Trophoblast cell (in vitro differentiated cells and primary cell): ENCODE data around the gene CCDC3.

ENCODE experiments used
- DNase-seq, 2 donors: peaks; one replicate each; pipeline ENCODE4 v3.0.0-alpha.2; 2016
- H2AFZ ChIP-seq: 2 replicates; pipeline ENCODE4 v1.6.1; 2013; ENCODE audit warnings: low read length, moderate library complexity, mild to moderate bottlenecking; ENCODE audit not compliant: insufficient read depth, poor library complexity
- H2AK5ac ChIP-seq: 2 replicates; pipeline ENCODE4 v1.6.1; 2013; ENCODE audit warnings: mild to moderate bottlenecking, low read length
- H2BK120ac ChIP-seq: 2 replicates; pipeline ENCODE4 v1.6.1; 2013; ENCODE audit warnings: low read length, mild to moderate bottlenecking, moderate library complexity; ENCODE audit not compliant: insufficient read depth, poor library complexity
- H2BK12ac ChIP-seq: 2 replicates; pipeline ENCODE4 v1.6.1; 2013; ENCODE audit warnings: mild to moderate bottlenecking, low read length, moderate library complexity
- H2BK5ac ChIP-seq: 2 replicates; pipeline ENCODE4 v1.6.1; 2013; ENCODE audit warnings: low read length, low read depth, moderate library complexity, mild to moderate bottlenecking; ENCODE audit not compliant: poor library complexity
- H3K14ac ChIP-seq: 2 replicates; pipeline ENCODE4 v1.6.1; 2013; ENCODE audit warnings: mild to moderate bottlenecking, low read length
- H3K18ac ChIP-seq: 2 replicates; pipeline ENCODE4 v1.6.1; 2013; ENCODE audit warnings: mild to moderate bottlenecking, low read length
- H3K23ac ChIP-seq: 2 replicates; pipeline ENCODE4 v1.6.1; 2013; ENCODE audit warnings: low read length
- H3K27ac ChIP-seq: 2 replicates; pipeline ENCODE4 v1.5.1; 2013; ENCODE audit warnings: low read depth, mild to moderate bottlenecking, inconsistent platforms, low read length, moderate library complexity
- H3K27me3 ChIP-seq: 2 replicates; pipeline ENCODE4 v1.6.1; 2013; ENCODE audit warnings: inconsistent platforms, mild to moderate bottlenecking, low read length, moderate library complexity; ENCODE audit not compliant: insufficient read depth
- H3K36me3 ChIP-seq, 2 experiments: 1 replicate in 1 of 2; 2 replicates in 1 of 2; pipeline ENCODE4 v1.6.1; 2013; ENCODE audit warnings: low read length in 2 of 2, mild to moderate bottlenecking in 2 of 2, moderate library complexity in 1 of 2; ENCODE audit not compliant: insufficient read depth in 2 of 2, control insufficient read depth in 1 of 2
- H3K4ac ChIP-seq: 2 replicates; pipeline ENCODE4 v1.6.1; 2013; ENCODE audit warnings: low read depth, mild to moderate bottlenecking, low read length, moderate library complexity
- H3K4me1 ChIP-seq, 2 experiments: 1 replicate in 1 of 2; 2 replicates in 1 of 2; pipeline ENCODE4 v1.6.1; 2013; ENCODE audit warnings: low read length in 2 of 2, mild to moderate bottlenecking in 2 of 2, moderate library complexity in 1 of 2; ENCODE audit not compliant: insufficient read depth in 2 of 2, control insufficient read depth in 1 of 2
- H3K4me2 ChIP-seq: 2 replicates; pipeline ENCODE4 v1.6.1; 2013; ENCODE audit warnings: inconsistent platforms, mild to moderate bottlenecking, low read length, moderate library complexity
- H3K4me3 ChIP-seq: 2 replicates; pipeline ENCODE4 v1.5.1; 2013; ENCODE audit warnings: mild to moderate bottlenecking, low read depth, low read length, inconsistent platforms
- H3K79me1 ChIP-seq: one replicate; pipeline ENCODE4 v1.6.1; 2013; ENCODE audit warnings: low read length
- H3K79me2 ChIP-seq: 2 replicates; pipeline ENCODE4 v1.6.1; 2013; ENCODE audit warnings: low read length, mild to moderate bottlenecking; ENCODE audit not compliant: control insufficient read depth, insufficient read depth, poor library complexity
- H3K9ac ChIP-seq: 2 replicates; pipeline ENCODE4 v1.6.1; 2013; ENCODE audit warnings: mild to moderate bottlenecking, low read length
- H3K9me3 ChIP-seq: 2 replicates; pipeline ENCODE4 v1.6.1; 2013; ENCODE audit warnings: low read depth, mild to moderate bottlenecking, control low read depth, inconsistent platforms, low read length; ENCODE audit not compliant: insufficient read depth
- H4K12ac ChIP-seq: 2 replicates; pipeline ENCODE4 v1.6.1; 2013; ENCODE audit warnings: low read depth, mild to moderate bottlenecking, low read length, moderate library complexity
- H4K8ac ChIP-seq: 2 replicates; pipeline ENCODE4 v1.6.1; 2013; ENCODE audit warnings: low read depth, mild to moderate bottlenecking, low read length, moderate library complexity
- H4K91ac ChIP-seq: one replicate; pipeline ENCODE4 v1.6.1; 2013; ENCODE audit warnings: low read depth, mild to moderate bottlenecking, low read length, moderate library complexity
- WGBS: extraction: QIAGEN DNeasy Blood & Tissue Kit; methylation state at CpG from one replicate; pipeline ENCODE4 v1.1.7; 2013; ENCODE audit warnings: missing lambda C conversion rate; ENCODE audit not compliant: insufficient read length, insufficient coverage; ENCODE audit errors: extremely low coverage; 5-methylcytosine and 5-hydroxymethylcytosine counted together

CCDC3 gene

DNA sequence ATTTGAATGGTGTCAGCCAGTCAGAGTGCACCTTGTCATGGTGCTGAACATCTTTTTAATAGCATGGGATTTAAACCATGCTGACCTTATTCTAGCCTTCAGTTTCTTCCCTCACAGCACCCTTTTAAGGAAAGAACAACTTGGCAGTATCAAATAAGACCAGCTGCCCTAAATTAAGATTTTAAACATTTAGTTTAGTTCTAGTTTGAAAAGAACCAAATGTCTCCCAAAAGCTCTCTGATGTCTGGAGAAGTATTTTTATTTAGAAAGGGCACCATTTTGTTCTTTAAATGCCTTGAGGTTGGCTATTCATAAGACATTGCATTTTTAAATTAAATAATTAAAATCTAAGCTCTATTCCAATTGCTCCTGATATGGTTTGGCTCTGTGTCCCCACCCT is 121.1 kb downstream of the CCDC3 start:
- Histone ChIP-seq H2AFZ (no peak overlapping the region), H3K14ac (no peak overlapping the region), H3K23ac (no peak overlapping the region), H2BK12ac (no peak overlapping the region), H2BK5ac (no peak overlapping the region), H3K27me3 (no peaks in the 10 kb centered on the region), H3K9me3 (no peaks in the 10 kb centered on the region), H4K91ac (no peak overlapping the region), H3K9ac (no peak overlapping the region), H3K79me2 (no peaks in the 10 kb centered on the region), H3K4ac (no peak overlapping the region), H3K4me3 (no peak overlapping the region), H3K4me2 (no peak overlapping the region), H3K18ac (no peak overlapping the region), H4K8ac (no peak overlapping the region), H3K79me1 (no peaks in the 10 kb centered on the region), H3K36me3 (no peaks in the 10 kb centered on the region), H3K27ac (no peak overlapping the region), H2AK5ac (no peak overlapping the region), H3K4me1 (no peaks in the 10 kb centered on the region), H4K12ac (no peak overlapping the region), H2BK120ac (no peak overlapping the region)
- DNase-seq, result no peak

- Histone ChIP-seq H3K4ac (no peak overlapping the region), H3K9ac (no peak overlapping the region), H2AK5ac (no peak overlapping the region), H3K79me2 (no peaks in the 10 kb centered on the region), H2BK120ac (no peak overlapping the region), H3K4me3 (no peak overlapping the region), H4K91ac (no peak overlapping the region), H3K27me3 (no peaks in the 10 kb centered on the region), H3K36me3 (no peaks in the 10 kb centered on the region), H3K14ac (no peak overlapping the region), H2BK5ac (no peak overlapping the region), H3K4me2 (no peak overlapping the region), H3K27ac (no peak overlapping the region), H4K12ac (no peak overlapping the region), H3K23ac (no peak overlapping the region), H2BK12ac (no peak overlapping the region), H3K4me1 (no peaks in the 10 kb centered on the region), H2AFZ (no peak overlapping the region), H4K8ac (no peak overlapping the region), H3K18ac (no peak overlapping the region), H3K9me3 (no peaks in the 10 kb centered on the region), H3K79me1 (no peaks in the 10 kb centered on the region)
- DNase-seq, result peak; percentile 32 to 33
- WGBS, result no CpG with 5 or more reads among the region's 3 CpGs
Observed at GRCh38 chr10:12877150-12877549, 124.4 kb downstream of the CCDC3 start.

DNA sequence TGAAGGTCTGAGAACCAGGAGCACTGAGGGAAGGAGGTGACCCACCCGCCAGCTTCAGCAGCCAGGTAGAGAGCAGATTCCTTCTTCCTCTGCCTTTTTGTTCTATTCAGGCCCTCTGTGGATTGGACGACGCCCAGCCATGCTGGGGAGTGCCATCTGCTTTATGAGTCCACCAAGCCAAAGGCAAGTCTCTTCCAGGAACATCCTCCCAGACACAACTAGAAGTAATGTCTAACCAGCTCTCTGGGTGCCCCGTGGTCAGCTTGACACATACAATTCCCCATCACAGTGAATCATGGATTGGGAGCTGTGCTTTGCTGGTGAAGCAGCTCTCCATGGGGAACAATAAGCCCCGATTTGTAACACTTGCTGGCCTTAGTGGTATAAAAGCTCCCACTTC is 125.2 kb downstream of the CCDC3 start:
- H3K9me3 ChIP-seq, result no peaks in the 10 kb centered on the region
- H3K4me1 ChIP-seq, result no peaks in the 10 kb centered on the region
- WGBS, result no CpG with 5 or more reads among the region's 5 CpGs
- H2AFZ ChIP-seq, result no peak overlapping the region
- no peak overlapping the region for H3K18ac ChIP-seq
- H3K14ac ChIP-seq, result no peak overlapping the region
- H3K23ac ChIP-seq, result no peak overlapping the region
- no peak overlapping the region for H4K12ac ChIP-seq
- H3K36me3 ChIP-seq, result no peaks in the 10 kb centered on the region
- no peak overlapping the region for H2BK12ac ChIP-seq
- no peak overlapping the region for H2BK120ac ChIP-seq
- no peak overlapping the region for H3K4me2 ChIP-seq
- no peak overlapping the region for H4K91ac ChIP-seq
- H3K9ac ChIP-seq, result no peak overlapping the region
- no peak overlapping the region for H2AK5ac ChIP-seq
- no peaks in the 10 kb centered on the region for H3K79me2 ChIP-seq
- H3K27me3 ChIP-seq, result no peaks in the 10 kb centered on the region
- H2BK5ac ChIP-seq, result no peak overlapping the region
- no peak overlapping the region for H3K4me3 ChIP-seq
- no peak for DNase-seq
- no peak overlapping the region for H4K8ac ChIP-seq
- H3K4ac ChIP-seq, result no peak overlapping the region
- H3K27ac ChIP-seq, result no peak overlapping the region
- H3K79me1 ChIP-seq, result no peaks in the 10 kb centered on the region

- H3K18ac ChIP-seq, result no peak overlapping the region
- no peaks in the 10 kb centered on the region for H3K27me3 ChIP-seq
- no peak overlapping the region for H4K8ac ChIP-seq
- no peaks in the 10 kb centered on the region for H3K79me1 ChIP-seq
- no peak overlapping the region for H3K27ac ChIP-seq
- no peaks in the 10 kb centered on the region for H3K9me3 ChIP-seq
- no peaks in the 10 kb centered on the region for H3K36me3 ChIP-seq
- H3K23ac ChIP-seq, result peak overlapping the region; percentile 76
- H2BK5ac ChIP-seq, result no peak overlapping the region
- H3K4me1 ChIP-seq, result no peaks in the 10 kb centered on the region
- no peak overlapping the region for H3K4me3 ChIP-seq
- no peaks in the 10 kb centered on the region for H3K79me2 ChIP-seq
- no peak overlapping the region for H4K12ac ChIP-seq
- no CpG with 5 or more reads among the region's 5 CpGs for WGBS
- H2AFZ ChIP-seq, result no peak overlapping the region
- no peak overlapping the region for H3K4me2 ChIP-seq
- H2BK12ac ChIP-seq, result no peak overlapping the region
- no peak overlapping the region for H2AK5ac ChIP-seq
- DNase-seq, result no peak
- no peak overlapping the region for H2BK120ac ChIP-seq
- H4K91ac ChIP-seq, result no peak overlapping the region
- H3K4ac ChIP-seq, result no peak overlapping the region
- no peak overlapping the region for H3K14ac ChIP-seq
- no peak overlapping the region for H3K9ac ChIP-seq
Observed at GRCh38 chr10:12875100-12875499, 126.4 kb downstream of the CCDC3 start.
